HCT116 (cell line): ENCODE data around the gene FAM204A.

ENCODE experiments used
- CTCF ChIP-seq, 3 experiments: fragments of 200-600 bp in 1 of 3; sonication (generic) in 1 of 3; IDR thresholded peaks in 2 of 3; conservative IDR thresholded peaks in 1 of 3; 2 replicates each; pipeline ENCODE4 v1.5.1; 2012 to 2017; ENCODE audit warnings: low read depth in 2 of 3, low read length in 2 of 3, antibody characterized with exemption in 1 of 3, borderline replicate concordance in 1 of 3, control low read depth in 1 of 3, mild to moderate bottlenecking in 1 of 3, mixed read lengths in 1 of 3, mixed run types in 1 of 3, moderate library complexity in 1 of 3; ENCODE audit not compliant: insufficient read depth in 1 of 3
- EZH2 ChIP-seq: fragments of 200-600 bp; sonication (generic); IDR thresholded peaks from 2 replicates; pipeline ENCODE4 v1.6.1; 2017; ENCODE audit warnings: antibody characterized with exemption, mixed run types
- MAX ChIP-seq: IDR thresholded peaks from 2 replicates; pipeline ENCODE4 v1.6.1; 2012
- POLR2A ChIP-seq: IDR thresholded peaks from 2 replicates; pipeline ENCODE4 v1.7.0; 2011; ENCODE audit warnings: borderline replicate concordance; ENCODE audit not compliant: insufficient read depth, insufficient read length; ENCODE audit errors: extremely low read depth
- POLR2AphosphoS5 ChIP-seq: IDR thresholded peaks from 2 replicates; pipeline ENCODE4 v1.6.1; 2011; ENCODE audit warnings: mild to moderate bottlenecking, low read depth, low read length, moderate library complexity
- RAD21 ChIP-seq: IDR thresholded peaks from 2 replicates; pipeline ENCODE4 v1.6.1; 2012; ENCODE audit warnings: low read depth, mild to moderate bottlenecking
- ZNF274 ChIP-seq: fragments of 200-500 bp; sonication (Bioruptor generic); IDR thresholded peaks from 2 replicates; pipeline ENCODE4 v1.6.1; 2014; ENCODE audit warnings: mild to moderate bottlenecking, low read depth, low read length, inconsistent platforms

GRCh38 chr10:118290471-118290995, 51.6 kb downstream of the FAM204A start:
- no peak for TF ChIP-seq POLR2AphosphoS5
- TF ChIP-seq EZH2: no peak
- TF ChIP-seq CTCF (IDR thresholded peaks at IDR 0.05 in 2 of 3, conservative IDR thresholded peaks at IDR 0.05 in 1 of 3; ENCODE audit: borderline replicate concordance in 1 of 3, insufficient read depth in 1 of 3, low read depth in 2 of 3, low read length in 2 of 3): no peak
- no peak for TF ChIP-seq POLR2A
- TF ChIP-seq ZNF274: no peak
- TF ChIP-seq RAD21: no peak
- no peak for TF ChIP-seq MAX
